Measurements from ENCODE around the gene RUNX1. TPM values are rescaled to one million over a fixed set of nuclear protein-coding genes. Genes with fewer than 3 reads are reported as not detected.

Gene RUNX1
- polyA plus RNA-seq, 1 of the 3 experiments (the other 2 are of a cell fraction), result 17.1 TPM

- Histone ChIP-seq H3F3A (replicated peaks; ENCODE audit: insufficient read depth) (peaks cover 23% of the 10 kb centered on the region), H3K36me3 (replicated peaks in 1 of 2; ENCODE audit: control insufficient read depth in 1 of 2, insufficient read depth in 2 of 2, low read length in 1 of 2) (no peaks in the 10 kb centered on the region), H3K4me2 (no peak overlapping the region), H3K4me1 (ENCODE audit: control insufficient read depth in 1 of 2, insufficient read depth in 2 of 2, low read depth in 1 of 2, low read length in 1 of 2) (peaks cover 0 to 7% of the 10 kb centered on the region in 2 experiments; a peak in 2 of 4 replicates), H3K9ac (no peak overlapping the region), H3K9me3 (no peaks in the 10 kb centered on the region), H3K4me3 (ENCODE audit: low read depth in 2 of 2, low read length in 1 of 2) (no peak overlapping the region), H2AFZ (ENCODE audit: low read depth) (no peak overlapping the region), H4K20me1 (ENCODE audit: insufficient read depth) (no peaks in the 10 kb centered on the region), H3K9me2 (no peaks in the 10 kb centered on the region), H3K27me3 (ENCODE audit: insufficient read depth) (no peaks in the 10 kb centered on the region), H3K27ac (ENCODE audit: low read depth in 2 of 2, low read length in 1 of 2) (no peak overlapping the region), H3K79me2 (ENCODE audit: insufficient read depth) (no peaks in the 10 kb centered on the region)
- WGBS (ENCODE audit: low lambda C conversion rate), result 66% methylated on average over 4 of the region's 4 CpGs
- ChIA-PET CTCF (no interaction called here), POLR2A (no interaction called here)
- TF ChIP-seq EZH2phosphoT487 (IDR thresholded peaks at IDR 0.05; ENCODE audit: borderline replicate concordance, low read depth), result no peak
- TF ChIP-seq IRF3 (IDR thresholded peaks at IDR 0.05; ENCODE audit: low read depth, low read length), result no peak
- TF ChIP-seq RXRA (IDR thresholded peaks at IDR 0.05; ENCODE audit: borderline replicate concordance, low read depth), result no peak
- TF ChIP-seq SMC3 (IDR thresholded peaks at IDR 0.05; ENCODE audit: low read depth, low read length), result no peak
- TF ChIP-seq PBX3 (IDR thresholded peaks at IDR 0.05), result no peak
- no peak for TF ChIP-seq POLR2AphosphoS5 (IDR thresholded peaks at IDR 0.05; ENCODE audit: low read depth, low read length)
- no peak for TF ChIP-seq FOSL2 (IDR thresholded peaks at IDR 0.05; ENCODE audit: borderline replicate concordance, low read depth)
- TF ChIP-seq RAD21 (IDR thresholded peaks at IDR 0.05; ENCODE audit: low read length), result no peak
- TF ChIP-seq SIN3A (IDR thresholded peaks at IDR 0.05; ENCODE audit: borderline replicate concordance, low read depth, low read length), result no peak
- TF ChIP-seq TAF1 (IDR thresholded peaks at IDR 0.05; ENCODE audit: borderline replicate concordance, low read depth, low read length), result no peak
- TF ChIP-seq RFX5 (IDR thresholded peaks at IDR 0.05; ENCODE audit: low read length), result no peak
- no peak for TF ChIP-seq NFIC (IDR thresholded peaks at IDR 0.05; ENCODE audit: borderline replicate concordance)
- no peak for TF ChIP-seq MEF2A (IDR thresholded peaks at IDR 0.05; ENCODE audit: borderline replicate concordance, low read depth)
- DNase-seq, result no peak
These were observed 69.7 kb downstream of the RUNX1 start for GRCh38 chr21:34979383-34979782.

- H3K9me3 ChIP-seq, result no peaks in the 10 kb centered on the region
- H3K27ac ChIP-seq (ENCODE audit: low read depth in 2 of 2, low read length in 1 of 2), result no peak overlapping the region
- H3K36me3 ChIP-seq (replicated peaks in 1 of 2; ENCODE audit: control insufficient read depth in 1 of 2, insufficient read depth in 2 of 2, low read length in 1 of 2), result no peaks in the 10 kb centered on the region
- peaks cover 5% of the 10 kb centered on the region for H3F3A ChIP-seq (replicated peaks; ENCODE audit: insufficient read depth)
- no peaks in the 10 kb centered on the region for H3K4me1 ChIP-seq (ENCODE audit: control insufficient read depth in 1 of 2, insufficient read depth in 2 of 2, low read depth in 1 of 2, low read length in 1 of 2)
- H3K9ac ChIP-seq, result no peak overlapping the region
- H3K9me2 ChIP-seq, result no peaks in the 10 kb centered on the region
- H2AFZ ChIP-seq (ENCODE audit: low read depth), result no peak overlapping the region
- 95% methylated on average over 1 of the region's 1 CpG for WGBS (ENCODE audit: low lambda C conversion rate)
- H4K20me1 ChIP-seq (ENCODE audit: insufficient read depth), result no peaks in the 10 kb centered on the region
- ChIA-PET POLR2A (no interaction called here), CTCF (interaction anchor here (1.0 kb wide), 1 partner anchor 42 kb away, joined by 3 read pairs; no protein-coding TSS in a partner anchor)
- DNase-seq, result no peak
- no peaks in the 10 kb centered on the region for H3K79me2 ChIP-seq (ENCODE audit: insufficient read depth)
- no peak overlapping the region for H3K4me2 ChIP-seq
- H3K27me3 ChIP-seq (ENCODE audit: insufficient read depth), result no peaks in the 10 kb centered on the region
- no peak overlapping the region for H3K4me3 ChIP-seq (ENCODE audit: low read depth in 2 of 2, low read length in 1 of 2)
- TF ChIP-seq TEAD4 (IDR thresholded peaks at IDR 0.05; ENCODE audit: borderline replicate concordance, insufficient read depth), result no peak
- TF ChIP-seq YY1 (IDR thresholded peaks at IDR 0.05; ENCODE audit: low read depth), result no peak
- no peak for TF ChIP-seq EP300 (IDR thresholded peaks at IDR 0.05; ENCODE audit: borderline replicate concordance in 1 of 2, low read depth in 1 of 2, low read length in 1 of 2)
- no peak for TF ChIP-seq JUND (IDR thresholded peaks at IDR 0.05)
- TF ChIP-seq RFX5 (IDR thresholded peaks at IDR 0.05; ENCODE audit: low read length), result no peak
- no peak for TF ChIP-seq RCOR1 (IDR thresholded peaks at IDR 0.05; ENCODE audit: low read length)
- TF ChIP-seq REST (IDR thresholded peaks at IDR 0.05; ENCODE audit: low read depth, low read length), result no peak
- no peak for TF ChIP-seq MAX (IDR thresholded peaks at IDR 0.05; ENCODE audit: low read depth)
- no peak for TF ChIP-seq TCF12 (IDR thresholded peaks at IDR 0.05)
- no peak for TF ChIP-seq CHD2 (IDR thresholded peaks at IDR 0.05; ENCODE audit: low read length, partially characterized antibody)
- TF ChIP-seq FOXJ3 (CRISPR knock-in tag; IDR thresholded peaks at IDR 0.05), result no peak
- no peak for TF ChIP-seq RAD21 (IDR thresholded peaks at IDR 0.05; ENCODE audit: low read length)
- TF ChIP-seq GABPA (IDR thresholded peaks at IDR 0.05; ENCODE audit: low read depth), result no peak
- TF ChIP-seq RXRA (IDR thresholded peaks at IDR 0.05; ENCODE audit: borderline replicate concordance, low read depth), result no peak
These were observed 71.8 kb downstream of the RUNX1 start for GRCh38 chr21:34977333-34977732.
